HG02973 (cell line): ENCODE data around the gene OR4C3.
A peak's percentile ranks its signal among the peaks of the same experiment; 100 is the strongest.
"Not testable (repeated sequence)": the region's sequence is repeated elsewhere in the genome, so short reads cannot be mapped to it uniquely, and the experiment has no call there.

ENCODE experiments used
- ATAC-seq: cut with Tn5 transposase; IDR thresholded peaks from one replicate; pipeline ENCODE4 v1.9.1; 2021; ENCODE audit warnings: moderate library complexity; ENCODE audit not compliant: unreplicated experiment

OR4C3 gene

DNA sequence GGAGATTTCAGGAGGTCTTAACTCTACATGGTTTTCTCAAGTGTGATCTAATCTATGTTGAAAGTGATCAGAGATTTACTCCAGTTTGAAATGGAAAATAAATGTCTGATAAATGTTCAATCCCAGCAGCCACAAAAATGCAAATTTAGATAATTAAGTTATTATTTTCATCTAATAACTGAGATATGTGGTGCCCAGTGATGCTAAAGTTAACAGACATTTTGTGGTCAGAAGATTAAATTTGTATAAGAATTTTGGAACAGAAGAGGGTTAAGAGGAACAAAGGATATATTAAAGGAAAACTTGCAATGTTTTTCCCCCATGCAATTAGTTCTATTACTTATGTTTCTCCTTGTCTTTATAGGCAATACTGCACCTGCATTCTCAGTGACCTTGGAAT, at the start of gene OR4C3:
Gene OR4C3, plus strand, starts transcription at position 301 of the 400 bp plus-strand sequence. CDS start 102 bp downstream, outside the sequence.
- ATAC-seq: not testable (repeated sequence)

DNA sequence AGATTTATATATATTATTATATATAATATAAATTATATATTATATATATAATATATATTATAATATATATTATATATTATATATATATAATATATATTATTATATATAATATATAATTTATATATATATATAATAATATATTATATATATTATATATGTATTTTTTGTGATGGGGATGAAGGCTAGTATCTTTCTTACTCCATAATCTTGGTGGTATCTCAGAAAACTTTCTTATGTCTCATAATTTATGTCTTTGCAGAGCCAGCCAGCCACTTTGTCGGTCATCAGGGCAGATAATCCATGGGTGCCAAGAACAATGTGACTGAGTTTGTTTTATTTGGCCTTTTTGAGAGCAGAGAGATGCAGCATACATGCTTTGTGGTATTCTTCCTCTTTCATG, 18.8 kb upstream of the OR4C3 start, which contains the start of gene OR4S1:
Gene OR4S1, plus strand, starts transcription at position 301 of the 400 bp plus-strand sequence. Its CDS starts 0 bp downstream, at position 301.
- no peak for ATAC-seq

DNA sequence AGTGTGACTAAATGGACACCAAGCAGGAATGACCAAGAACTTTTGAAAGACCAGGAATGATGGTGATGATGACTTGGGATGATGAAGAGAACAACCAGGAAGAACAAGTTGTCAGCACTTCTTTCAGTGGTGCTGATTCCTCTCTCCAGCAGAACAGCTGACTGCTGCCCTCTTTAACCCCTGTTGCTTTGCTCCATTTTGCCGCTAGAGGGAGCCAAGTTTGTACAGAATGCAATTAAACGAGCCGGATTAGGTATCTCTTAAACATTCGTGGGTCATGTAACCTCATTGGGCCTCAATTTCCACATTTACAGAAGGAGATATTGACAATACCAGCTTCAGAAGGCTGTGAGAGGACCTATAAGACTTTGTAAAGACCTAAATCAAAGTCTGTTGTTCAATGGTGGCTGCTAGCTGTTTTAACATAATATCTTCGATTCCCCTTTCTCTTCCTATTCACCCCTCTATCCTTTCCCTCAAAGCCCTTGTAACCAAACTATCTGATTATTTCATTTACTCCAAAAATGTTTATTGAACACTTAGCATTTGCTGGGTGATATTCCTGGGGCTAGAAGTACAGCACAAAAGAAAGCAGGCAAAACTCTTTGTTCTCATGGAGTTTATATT, 16.8 kb upstream of the OR4C3 start:
- peak; percentile 84 for ATAC-seq

DNA sequence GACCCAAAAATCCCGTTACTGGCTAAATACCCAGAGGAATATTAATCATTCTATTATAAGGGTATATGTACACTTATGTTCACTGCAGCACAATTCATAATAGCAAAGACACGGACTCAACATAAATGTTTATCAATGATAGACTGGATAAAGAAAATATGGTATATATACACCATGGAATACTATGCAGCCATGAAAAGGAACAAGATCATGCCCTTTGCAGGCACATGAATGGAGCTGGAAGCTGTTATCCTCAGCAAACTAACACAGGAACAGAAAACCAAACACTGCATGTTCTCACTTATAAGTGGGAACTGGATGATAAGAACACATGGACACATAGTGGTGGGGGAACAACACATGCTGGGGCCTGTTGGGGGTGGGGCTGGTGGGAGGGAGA, 11.1 kb upstream of the OR4C3 start:
- ATAC-seq: not testable (repeated sequence)

DNA sequence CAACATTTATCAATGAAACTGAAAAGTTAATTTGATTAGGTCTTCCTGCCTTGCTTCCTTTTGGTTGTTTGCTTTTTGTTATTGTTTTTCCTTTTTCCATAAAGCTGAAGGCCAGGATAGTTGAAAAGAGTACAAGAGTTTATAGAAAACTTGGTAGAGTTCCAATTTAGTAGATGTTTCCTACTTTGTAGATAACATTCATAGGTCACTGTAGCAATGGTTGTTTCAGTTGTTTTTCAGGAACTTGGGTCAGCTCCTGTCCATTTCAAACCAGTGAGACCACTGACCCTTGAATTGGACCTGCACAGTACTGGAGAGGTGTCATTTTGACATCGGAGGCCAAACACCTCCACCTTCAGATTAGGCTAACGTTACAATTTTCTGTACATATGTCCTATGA, 4.9 kb upstream of the OR4C3 start:
- not testable (repeated sequence) for ATAC-seq

DNA sequence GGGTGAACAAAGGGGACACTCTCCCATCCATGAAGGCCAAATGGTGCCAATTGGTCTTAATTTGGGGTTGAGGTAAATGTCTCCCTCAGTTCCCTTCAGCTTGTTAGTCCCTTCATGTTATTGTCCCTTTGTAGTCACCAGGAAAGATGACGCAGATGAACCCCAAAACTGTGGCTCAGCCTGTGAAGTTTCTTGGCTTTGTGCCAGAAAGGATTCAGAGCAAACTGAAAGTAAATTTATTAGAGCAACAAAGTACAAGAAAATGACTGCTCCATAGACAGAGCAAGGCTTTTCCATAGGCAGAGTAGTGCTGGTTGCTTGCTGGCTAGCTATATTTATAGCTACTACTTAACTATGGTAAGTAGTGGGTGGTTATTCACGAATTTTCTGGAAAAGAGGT, 16.7 kb downstream of the OR4C3 start:
- no peak for ATAC-seq

DNA sequence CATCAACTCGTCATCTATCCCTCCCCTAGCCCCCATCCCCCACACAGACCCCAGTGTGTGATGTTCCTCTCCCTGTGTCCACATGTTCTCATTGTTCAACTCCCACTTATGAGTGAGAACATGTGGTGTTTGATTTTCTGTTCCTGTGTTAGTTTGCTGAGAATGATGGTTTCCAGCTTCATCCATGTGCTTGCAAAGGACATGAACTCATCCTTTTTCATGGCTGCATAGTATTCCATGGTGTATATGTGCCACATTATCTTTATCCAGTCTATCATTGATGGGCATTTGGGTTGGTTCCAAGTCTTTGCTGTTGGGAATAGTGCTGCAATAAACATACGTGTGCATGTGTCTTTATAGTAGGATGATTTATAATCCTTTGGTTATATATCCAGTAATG, 17.8 kb downstream of the OR4C3 start:
- ATAC-seq: not testable (repeated sequence)

DNA sequence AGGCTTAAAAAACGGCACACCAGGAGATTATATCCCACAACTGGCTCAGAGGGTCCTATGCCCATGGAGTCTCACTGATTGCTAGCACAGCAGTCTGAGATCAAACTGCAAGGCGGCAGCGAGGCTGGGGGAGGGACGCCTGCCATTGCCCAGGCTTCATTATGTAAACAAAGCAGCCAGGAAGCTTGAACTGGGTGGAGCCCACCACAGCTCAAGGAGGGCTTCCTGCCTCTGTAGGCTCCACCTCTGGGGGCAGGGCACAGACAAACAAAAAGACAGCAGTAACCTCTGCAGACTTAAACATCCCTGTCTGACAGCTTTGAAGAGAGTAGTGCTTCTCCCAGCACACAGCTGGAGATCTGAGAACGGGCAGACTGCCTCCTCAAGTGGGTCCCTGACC, 21.6 kb downstream of the OR4C3 start:
- ATAC-seq: not testable (repeated sequence)

DNA sequence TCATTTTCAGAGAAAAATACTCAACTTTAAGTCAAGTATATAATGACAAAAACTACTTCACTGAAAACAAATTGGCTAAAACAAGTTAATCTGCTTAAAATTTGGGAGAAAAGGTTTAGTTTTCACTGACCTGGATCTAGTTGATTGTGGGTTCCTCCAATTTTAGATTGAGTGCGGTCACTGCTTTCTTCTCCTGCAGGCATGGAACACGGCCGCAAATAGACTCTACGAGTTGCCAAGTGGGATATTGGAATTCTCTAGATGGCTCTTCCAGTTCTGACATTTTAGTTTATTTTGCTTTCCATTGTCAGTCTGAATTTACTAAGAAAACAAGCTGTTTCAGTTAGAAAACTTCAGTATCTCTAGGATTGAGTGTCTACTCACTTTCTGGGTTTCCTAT, 29.3 kb downstream of the OR4C3 start:
- ATAC-seq: no peak

DNA sequence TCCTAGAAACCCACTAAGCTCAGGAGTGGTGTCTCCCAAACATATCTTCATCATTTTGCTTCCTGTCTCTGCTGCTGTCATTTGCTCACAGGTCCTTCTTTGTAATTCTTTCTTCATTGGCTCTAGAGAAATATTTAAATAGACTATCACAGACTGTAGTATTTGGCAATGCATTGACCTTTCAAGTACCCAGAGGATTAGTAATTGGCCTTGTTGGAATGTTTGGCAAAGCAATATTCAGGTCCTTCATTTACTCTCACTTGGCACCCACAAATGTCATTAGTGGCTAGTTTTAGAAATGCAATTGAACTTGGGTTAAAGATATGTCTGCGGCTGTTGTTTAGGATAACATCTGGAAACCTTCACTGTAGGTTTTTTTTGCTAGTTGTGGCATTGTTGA, 30.0 kb downstream of the OR4C3 start:
- ATAC-seq: no peak

DNA sequence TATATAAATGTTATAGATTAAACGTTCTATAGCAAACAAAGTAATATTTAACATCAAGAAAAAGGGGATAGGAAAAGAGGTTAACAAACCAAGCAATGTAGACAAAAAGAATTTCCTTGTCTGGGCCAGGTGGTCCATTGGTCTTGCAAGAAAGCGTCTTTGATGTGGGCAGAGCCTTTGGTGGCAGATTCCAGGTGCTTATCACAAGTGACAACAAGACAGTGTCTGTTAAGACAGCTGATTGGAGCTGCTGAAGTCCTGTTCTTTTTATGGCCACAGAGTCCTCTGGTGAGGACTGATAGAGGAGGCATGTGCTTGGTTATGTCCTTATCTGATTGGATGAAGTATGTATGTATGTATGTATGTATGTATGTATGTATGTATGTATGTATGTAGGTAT, 36.6 kb downstream of the OR4C3 start:
- ATAC-seq: not testable (repeated sequence)

DNA sequence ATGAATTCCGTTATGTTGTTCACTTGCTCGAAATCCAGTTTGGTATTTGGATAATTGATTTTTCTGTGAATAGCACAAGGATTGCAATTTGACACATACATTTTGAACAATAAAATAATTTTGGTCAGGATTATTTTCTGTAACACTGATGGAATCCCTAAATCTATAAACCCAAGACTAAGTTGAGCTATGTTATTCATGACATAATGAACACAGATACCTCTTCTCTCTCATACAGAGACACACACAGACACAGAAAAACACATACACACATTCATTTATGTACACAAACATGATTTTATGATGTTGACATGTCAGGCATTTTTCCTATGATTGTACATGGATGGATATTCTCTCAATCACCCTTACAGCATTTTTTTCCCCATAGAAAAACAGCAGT, 41.6 kb downstream of the OR4C3 start, which contains the start of gene OR4C5:
Gene OR4C5, minus strand, starts transcription at position 101 of the 400 bp plus-strand sequence. Its CDS starts 0 bp downstream, at position 101.
- ATAC-seq: no peak
